K562 (cell line): Measurements from ENCODE around the gene MED13L. TPM values are rescaled to one million over a fixed set of nuclear protein-coding genes. Genes with fewer than 3 reads are reported as not detected.

ENCODE experiments used
- ATAC-seq: fragments of 200-7000 bp; cut with Tn5 transposase; 3 replicates; pipeline ENCODE4 v1.9.1; 2020; ENCODE audit warnings: moderate library complexity
- BruUV-seq: library from RNA; stranded (reverse); fragments of 400-500 nt; replicated peaks from 2 replicates; lab custom pipeline; 2021; lab: Mats Ljungman, UMichigan
- CTCF ChIA-PET: fragments of 300-600 bp; formaldehyde crosslinking; extraction: SDS; loops from one replicate; lab custom pipeline; 2021; ENCODE audit warnings: low intra/inter-chr PET ratio; lab: Yijun Ruan, JAX
- POLR2A ChIA-PET: fragments of 300-600, 350-650 bp; sonication (Branson Sonifier 250); formaldehyde crosslinking; extraction: SDS; loops from one replicate; lab custom pipeline; 2021; ENCODE audit warnings: antibody characterized with exemption, inconsistent platforms; lab: Yijun Ruan, JAX
- DNase-seq, 4 experiments: peaks; one replicate each; pipeline versions ENCODE4 v3.0.0 to v3.0.0-alpha.2; 2011 to 2018; ENCODE audit warnings: low spot score in 3 of 4, mixed read lengths in 3 of 4; ENCODE audit errors: extremely low read depth in 1 of 4
- FAIRE-seq: peaks from 2 replicates; lab custom pipeline; 2011; peaks lifted over from hg19 to GRCh38; lab: Jason Lieb, UNC
- H2AFZ ChIP-seq: 2 replicates; pipeline ENCODE4 v1.6.0; 2011; ENCODE audit warnings: low read depth, low read length, control low read depth, inconsistent platforms
- H3K27ac ChIP-seq: fragments of 200-600 bp; 3 replicates; pipeline ENCODE4 v1.8.0; 2011; ENCODE audit warnings: low read depth, mild to moderate bottlenecking, control low read depth, inconsistent platforms, low read length, moderate library complexity, mixed read lengths; ENCODE audit errors: extremely low read depth
- H3K27me3 ChIP-seq, 2 experiments: fragments of 300-600 bp in 1 of 2; 2 replicates in 1 of 2; 3 replicates in 1 of 2; pipeline versions ENCODE4 v1.6.0 to v1.8.0; 2011; ENCODE audit warnings: inconsistent platforms in 2 of 2, low read length in 2 of 2, mild to moderate bottlenecking in 1 of 2, mixed read lengths in 1 of 2, moderate library complexity in 1 of 2; ENCODE audit not compliant: control insufficient read depth in 2 of 2, insufficient read depth in 2 of 2
- H3K36me3 ChIP-seq: fragments of 300-600 bp; 3 replicates; pipeline ENCODE4 v1.8.0; 2011; ENCODE audit warnings: mild to moderate bottlenecking, low read length, inconsistent platforms; ENCODE audit not compliant: control insufficient read depth, insufficient read depth
- H3K4me1 ChIP-seq, 2 experiments: fragments of 200-600 bp in 1 of 2; replicated peaks in 1 of 2; 2 replicates in 1 of 2; 3 replicates in 1 of 2; pipeline versions ENCODE4 v1.5.1 to v1.8.0; 2011; ENCODE audit warnings: inconsistent platforms in 2 of 2, low read length in 2 of 2, mild to moderate bottlenecking in 1 of 2, mixed read lengths in 1 of 2, moderate library complexity in 1 of 2; ENCODE audit not compliant: control insufficient read depth in 2 of 2, insufficient read depth in 2 of 2
- H3K4me2 ChIP-seq: 2 replicates; pipeline ENCODE4 v1.6.1; 2011; ENCODE audit warnings: low read length, control low read depth, inconsistent platforms, mixed read lengths; ENCODE audit not compliant: insufficient read depth
- H3K4me3 ChIP-seq: fragments of 200-600 bp; sonication (generic), shearing (Covaris generic); 2 replicates; pipeline ENCODE4 v1.5.1; 2016; ENCODE audit warnings: control low read depth, inconsistent platforms
- H3K79me2 ChIP-seq: fragments of 200-600 bp; 3 replicates; pipeline ENCODE4 v1.8.0; 2011; ENCODE audit warnings: low read length, inconsistent platforms; ENCODE audit not compliant: control insufficient read depth, insufficient read depth
- H3K9ac ChIP-seq, 2 experiments: 2 replicates each; pipeline versions ENCODE4 v1.6.0 to v1.6.1; 2011; ENCODE audit warnings: low read depth in 2 of 2, low read length in 2 of 2, control low read depth in 1 of 2, inconsistent platforms in 1 of 2, mild to moderate bottlenecking in 1 of 2, mixed read lengths in 1 of 2; ENCODE audit not compliant: insufficient read depth in 1 of 2
- H3K9me1 ChIP-seq: one replicate; pipeline ENCODE4 v1.6.0; 2011; ENCODE audit warnings: inconsistent platforms, mild to moderate bottlenecking, low read length, moderate library complexity; ENCODE audit not compliant: control insufficient read depth, insufficient read depth
- H3K9me3 ChIP-seq: replicated peaks from 2 replicates; pipeline ENCODE4 v1.5.1; 2011; ENCODE audit warnings: low read depth, low read length, inconsistent platforms; ENCODE audit not compliant: control insufficient read depth, insufficient read depth
- H4K20me1 ChIP-seq: replicated peaks from 2 replicates; pipeline ENCODE4 v1.6.1; 2011; ENCODE audit warnings: low read length, inconsistent platforms, mixed read lengths; ENCODE audit not compliant: control insufficient read depth, insufficient read depth
- CCAR2 ChIP-seq: fragments of 200-400 bp; formaldehyde crosslinking; IDR thresholded peaks from 2 replicates; pipeline ENCODE4 v1.6.1; 2017; ENCODE audit warnings: mild to moderate bottlenecking, low read depth, low read length
- FOXA3 ChIP-seq, 2 experiments: fragments of 450-650 bp in 1 of 2; sonication (generic) in 1 of 2; formaldehyde crosslinking; IDR thresholded peaks in 1 of 2; conservative IDR thresholded peaks in 1 of 2; 2 replicates each; pipeline versions ENCODE4 v1.4.0 to v1.8.0; 2020 to 2022; ENCODE audit warnings: mild to moderate bottlenecking in 2 of 2, missing genetic modification reagents in 1 of 2
- HDAC3 ChIP-seq: fragments of 450-650 bp; IDR thresholded peaks from 2 replicates; pipeline ENCODE4 v1.6.1; 2018; ENCODE audit warnings: borderline replicate concordance, mild to moderate bottlenecking, moderate library complexity; ENCODE audit not compliant: partially characterized antibody
- ILF3 ChIP-seq: fragments of 450-650 bp; IDR thresholded peaks from 2 replicates; pipeline ENCODE4 v1.6.1; 2018; ENCODE audit warnings: antibody characterized with exemption, mild to moderate bottlenecking, moderate library complexity, borderline replicate concordance
- KLF1 ChIP-seq: fragments of 450-650 bp; IDR thresholded peaks from 2 replicates; pipeline ENCODE4 v1.6.1; 2016; ENCODE audit warnings: missing genetic modification characterization, missing compliant biosample characterization
- POLR2AphosphoS2 ChIP-seq: IDR thresholded peaks from 2 replicates; pipeline ENCODE4 v1.6.1; 2012; ENCODE audit warnings: low read length, improper control_type of control experiment
- TEAD1 ChIP-seq, 2 experiments: fragments of 450-650 bp in 1 of 2; sonication (generic) in 1 of 2; formaldehyde crosslinking; IDR thresholded peaks; 2 replicates each; pipeline versions ENCODE4 v1.4.0 to v1.8.0; 2020 to 2022; ENCODE audit warnings: mild to moderate bottlenecking in 2 of 2, missing genetic modification reagents in 1 of 2
- USF1 ChIP-seq: sonication (generic); formaldehyde crosslinking; IDR thresholded peaks from 2 replicates; pipeline ENCODE4 v1.9.0; 2022; ENCODE audit warnings: mild to moderate bottlenecking, missing genetic modification reagents
- WGBS: fragments of 100-300 bp; shearing (Covaris generic); methylation state at CpG from one replicate; pipeline ENCODE4 v1.1.6; 2016; ENCODE audit warnings: low coverage, mixed read lengths; ENCODE audit not compliant: insufficient coverage; ENCODE audit errors: missing lambda C conversion rate; 5-methylcytosine and 5-hydroxymethylcytosine counted together
- in situ Hi-C: fragments of 300-500 bp; cut with MboI; formaldehyde crosslinking; loops from 4 replicates; pipeline ENCODE4 v1.15.0; 2018; ENCODE audit warnings: inconsistent platforms, mixed read lengths
- intact Hi-C: fragments of 100-400 bp; cut with micrococcal nuclease; formaldehyde crosslinking; loops from 2 replicates; pipeline ENCODE4 v1.14.2; 2022
- polyA plus RNA-seq, 8 experiments: library from polyadenylated mRNA; depleted of rRNA in 4 of 8; stranded (reverse) in 5 of 8; unstranded in 3 of 8; fragments of >200 nt; fragmentation: Nextera tagmentation in 2 of 8; fragmentation: Illumina TruSeq in 1 of 8; extraction: Ambion mirVana in 2 of 8; extraction: Trizol in 1 of 8; gene quantifications; 2 replicates each; pipeline versions ENCODE4 v1.2.1 to v1.2.3, GENCODE V29; 2011 to 2014; ENCODE audit warnings: inconsistent platforms in 1 of 8, missing spikeins in 1 of 8
- total RNA-seq, 7 experiments: library from RNA; depleted of rRNA in 6 of 7; stranded (reverse); fragments of >200 nt in 6 of 7; fragmentation: Illumina TruSeq in 2 of 7; extraction: Trizol in 2 of 7; gene quantifications; 2 replicates each; pipeline versions ENCODE4 v1.2.1 to v1.2.3, GENCODE V29; 2011 to 2021; ENCODE audit warnings: low replicate concordance in 1 of 7
- TF ChIP-seq, protein P1 (sequence below): sonication (generic); formaldehyde crosslinking; IDR thresholded peaks from 2 replicates; pipeline ENCODE4 v1.8.1; 2023; ENCODE audit warnings: mild to moderate bottlenecking, missing genetic modification reagents

MED13L gene
- total and polyA plus RNA-seq, 9 of the 15 experiments (the other 6 are each of a cell fraction or from before 2014, with no cell fraction given): 13.4 to 90.3 (median 36.9) TPM

DNA sequence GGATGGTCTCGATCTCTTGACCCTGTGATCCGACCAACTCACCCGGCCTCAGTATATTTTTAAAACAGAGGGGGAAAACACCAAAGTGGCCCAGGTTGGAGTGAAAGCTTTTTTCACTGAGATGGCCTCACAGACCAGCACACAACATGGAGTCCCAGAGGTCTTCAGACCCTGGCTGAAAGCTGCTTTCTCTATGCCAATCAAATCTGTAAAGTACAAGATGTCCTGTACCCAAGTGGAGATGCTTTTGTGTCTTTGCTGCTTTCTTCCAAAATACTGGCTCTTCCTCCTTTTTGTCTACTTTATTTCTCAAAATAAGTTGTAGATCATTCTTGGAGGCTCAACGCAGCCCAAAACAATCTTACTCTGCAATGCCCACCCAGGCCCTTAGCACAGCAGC, 214.8 kb downstream of the MED13L start:
- peaks cover 81% of the 10 kb centered on the region for H3K79me2 ChIP-seq
- no peak for FAIRE-seq

More for the DNA sequence above, 214.8 kb downstream of the MED13L start:
- no peak overlapping the region for H3K4me3 ChIP-seq
- no peak for ATAC-seq
- H3K36me3 ChIP-seq: peaks cover 9% of the 10 kb centered on the region; the same call in 2 of the 3 replicates
- H3K27ac ChIP-seq: no peak overlapping the region
- DNase-seq: no peak
- H3K27me3 ChIP-seq: no peaks in the 10 kb centered on the region
- no TSS peak for BruUV-seq
- H3K4me1 ChIP-seq: peaks cover 1 to 5% of the 10 kb centered on the region in 2 experiments; a peak in 3 of 5 replicates
- no peak overlapping the region for H3K9ac ChIP-seq
- no peak for TF ChIP-seq HDAC3
- TF ChIP-seq, protein P1, sequence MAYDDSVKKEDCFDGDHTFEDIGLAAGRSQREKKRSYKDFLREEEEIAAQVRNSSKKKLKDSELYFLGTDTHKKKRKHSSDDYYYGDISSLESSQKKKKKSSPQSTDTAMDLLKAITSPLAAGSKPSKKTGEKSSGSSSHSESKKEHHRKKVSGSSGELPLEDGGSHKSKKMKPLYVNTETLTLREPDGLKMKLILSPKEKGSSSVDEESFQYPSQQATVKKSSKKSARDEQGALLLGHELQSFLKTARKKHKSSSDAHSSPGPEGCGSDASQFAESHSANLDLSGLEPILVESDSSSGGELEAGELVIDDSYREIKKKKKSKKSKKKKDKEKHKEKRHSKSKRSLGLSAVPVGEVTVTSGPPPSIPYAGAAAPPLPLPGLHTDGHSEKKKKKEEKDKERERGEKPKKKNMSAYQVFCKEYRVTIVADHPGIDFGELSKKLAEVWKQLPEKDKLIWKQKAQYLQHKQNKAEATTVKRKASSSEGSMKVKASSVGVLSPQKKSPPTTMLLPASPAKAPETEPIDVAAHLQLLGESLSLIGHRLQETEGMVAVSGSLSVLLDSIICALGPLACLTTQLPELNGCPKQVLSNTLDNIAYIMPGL: no peak
- TF ChIP-seq KLF1 (tag): no peak
- no peak for TF ChIP-seq CCAR2
- TF ChIP-seq FOXA3 (CRISPR knock-in tag; conservative IDR thresholded peaks at IDR 0.05 in 1 of 2, IDR thresholded peaks at IDR 0.05 in 1 of 2): no peak
- TF ChIP-seq POLR2AphosphoS2: no peak
- TF ChIP-seq ILF3: no peak
- TF ChIP-seq USF1 (CRISPR knock-in tag): no peak
- no peak for TF ChIP-seq TEAD1 (CRISPR knock-in tag; IDR thresholded peaks at IDR 0.05)
- ChIA-PET POLR2A (interaction anchor here (0.6 kb wide), 1 partner anchor 194 kb away, joined by 3 read pairs; no protein-coding TSS in a partner anchor), CTCF (no interaction called here)
- 90% methylated on average over 4 of the region's 4 CpGs for WGBS
- in situ Hi-C loops (no loop called here), intact Hi-C loops (loop anchor here (10.0 kb wide), 1 partner anchor 132 kb away; no protein-coding TSS in a partner anchor)
- no peak overlapping the region for H2AFZ ChIP-seq
- H3K9me3 ChIP-seq: no peaks in the 10 kb centered on the region
- H3K4me2 ChIP-seq: no peak overlapping the region
- H3K9me1 ChIP-seq: no peaks in the 10 kb centered on the region
- peaks cover 2% of the 10 kb centered on the region; the same call in 1 of the 2 replicates for H4K20me1 ChIP-seq
